PC-9 (cell line): ENCODE data around the gene METTL5. TPM values are rescaled to one million over a fixed set of nuclear protein-coding genes. Genes with fewer than 3 reads are reported as not detected.

Experiments used
- BruUV-seq: library from RNA; stranded (reverse); fragments of 400-500 nt; replicated peaks from 2 replicates; lab custom pipeline; 2021; lab: Mats Ljungman, UMichigan
- CTCF ChIA-PET: fragments of 300-600 bp; sonication (Branson Sonifier 250); formaldehyde crosslinking; loops from one replicate; lab custom pipeline; 2022; ENCODE audit warnings: antibody characterized with exemption; lab: Charles Lee
- POLR2A ChIA-PET: fragments of 300-600 bp; sonication (Branson Sonifier 250); formaldehyde crosslinking; loops from one replicate; lab custom pipeline; 2022; ENCODE audit warnings: antibody characterized with exemption; ENCODE audit not compliant: unreplicated experiment; lab: Charles Lee
- DNase-seq, 2 experiments: peaks; one replicate each; pipeline versions ENCODE4 v3.0.0 to v3.0.0-alpha.2; 2015 to 2022; ENCODE audit warnings: mixed read lengths in 1 of 2
- H2AFZ ChIP-seq: fragments of 200-600 bp; sonication (generic); 2 replicates; pipeline ENCODE4 v1.8.1; 2017; ENCODE audit warnings: antibody characterized with exemption
- H3F3A ChIP-seq: fragments of 200-600 bp; sonication (generic); 2 replicates; pipeline ENCODE4 v1.8.1; 2017; ENCODE audit warnings: antibody characterized with exemption, mild to moderate bottlenecking, low read depth; ENCODE audit not compliant: insufficient read depth
- H3K27ac ChIP-seq: fragments of 200-600 bp; sonication (generic); 2 replicates; pipeline ENCODE4 v1.6.1; 2016; ENCODE audit warnings: mixed run types
- H3K27me3 ChIP-seq: fragments of 200-600 bp; sonication (generic); 2 replicates; pipeline ENCODE4 v1.6.1; 2016; ENCODE audit warnings: low read depth, mixed run types; ENCODE audit not compliant: insufficient read depth
- H3K36me3 ChIP-seq: fragments of 200-600 bp; sonication (generic); 2 replicates; pipeline ENCODE4 v1.6.1; 2016; ENCODE audit warnings: low read depth, mixed run types
- H3K4me1 ChIP-seq: fragments of 200-600 bp; sonication (generic); replicated peaks from 2 replicates; pipeline ENCODE4 v1.6.1; 2016; ENCODE audit warnings: mixed run types; ENCODE audit not compliant: insufficient read depth
- H3K4me2 ChIP-seq: fragments of 200-600 bp; sonication (generic); 2 replicates; pipeline ENCODE4 v1.6.1; 2017; ENCODE audit warnings: mixed run types
- H3K4me3 ChIP-seq: fragments of 200-600 bp; sonication (generic); 2 replicates; pipeline ENCODE4 v1.6.1; 2016; ENCODE audit warnings: mixed run types
- H3K79me2 ChIP-seq: fragments of 200-600 bp; sonication (generic); 2 replicates; pipeline ENCODE4 v1.6.1; 2017; ENCODE audit warnings: low read depth, mixed run types
- H3K9me2 ChIP-seq: fragments of 200-600 bp; sonication (generic); 2 replicates; pipeline ENCODE4 v1.8.1; 2017; ENCODE audit warnings: mild to moderate bottlenecking; ENCODE audit not compliant: insufficient read depth
- H3K9me3 ChIP-seq: fragments of 200-600 bp; sonication (generic); 2 replicates; pipeline ENCODE4 v1.8.1; 2016; ENCODE audit warnings: low read depth; ENCODE audit not compliant: insufficient read depth
- H4K20me1 ChIP-seq: fragments of 200-600 bp; sonication (generic); 2 replicates; pipeline ENCODE4 v1.8.1; 2017; ENCODE audit not compliant: insufficient read depth
- EZH2 ChIP-seq: fragments of 200-600 bp; sonication (generic); IDR thresholded peaks from 2 replicates; pipeline ENCODE4 v1.8.0; 2017; ENCODE audit warnings: antibody characterized with exemption, low read depth
- intact Hi-C: fragments of 100-400 bp; cut with micrococcal nuclease; formaldehyde crosslinking; loops from one replicate; pipeline ENCODE4 v1.10.0; 2022; ENCODE audit not compliant: unreplicated experiment
- total RNA-seq: library from RNA; stranded (reverse); gene quantifications from 2 replicates; pipeline ENCODE4 v1.2.3, GENCODE V29; 2021
- TF ChIP-seq, protein P1 (sequence below): fragments of 200-600 bp; sonication (generic); conservative IDR thresholded peaks from 2 replicates; pipeline ENCODE4 v1.6.1; 2017; ENCODE audit warnings: mixed run types, antibody characterized with exemption, mild to moderate bottlenecking, moderate library complexity

METTL5 gene
- total RNA-seq, 1 experiment from 2014 or later = 51.1 TPM

DNA sequence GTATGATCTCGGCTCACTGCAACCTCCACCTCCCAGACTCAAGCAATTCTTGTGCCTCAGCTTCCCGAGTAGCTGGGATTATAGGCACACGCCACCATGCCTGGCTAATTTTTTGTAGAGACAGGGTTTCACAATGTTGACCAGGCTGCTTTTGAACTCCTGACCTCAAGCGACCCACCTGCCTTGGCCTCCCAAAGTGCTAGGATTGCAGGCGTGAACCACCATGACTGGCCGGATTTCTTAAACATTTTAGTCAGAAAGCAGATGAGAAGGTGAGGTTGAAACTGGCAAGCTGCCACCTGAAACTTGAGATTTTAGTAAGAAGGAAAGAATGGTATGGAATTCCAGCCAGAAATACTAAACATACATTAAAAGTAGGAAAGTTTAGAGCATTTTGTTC, 59.2 kb downstream of the METTL5 start:
- intact Hi-C loops = no loop called here
- POLR2A ChIA-PET = no interaction called here
- H2AFZ ChIP-seq = no peak overlapping the region
- BruUV-seq = no TSS peak
- no peak for TF ChIP-seq EZH2
- TF ChIP-seq, protein P1, sequence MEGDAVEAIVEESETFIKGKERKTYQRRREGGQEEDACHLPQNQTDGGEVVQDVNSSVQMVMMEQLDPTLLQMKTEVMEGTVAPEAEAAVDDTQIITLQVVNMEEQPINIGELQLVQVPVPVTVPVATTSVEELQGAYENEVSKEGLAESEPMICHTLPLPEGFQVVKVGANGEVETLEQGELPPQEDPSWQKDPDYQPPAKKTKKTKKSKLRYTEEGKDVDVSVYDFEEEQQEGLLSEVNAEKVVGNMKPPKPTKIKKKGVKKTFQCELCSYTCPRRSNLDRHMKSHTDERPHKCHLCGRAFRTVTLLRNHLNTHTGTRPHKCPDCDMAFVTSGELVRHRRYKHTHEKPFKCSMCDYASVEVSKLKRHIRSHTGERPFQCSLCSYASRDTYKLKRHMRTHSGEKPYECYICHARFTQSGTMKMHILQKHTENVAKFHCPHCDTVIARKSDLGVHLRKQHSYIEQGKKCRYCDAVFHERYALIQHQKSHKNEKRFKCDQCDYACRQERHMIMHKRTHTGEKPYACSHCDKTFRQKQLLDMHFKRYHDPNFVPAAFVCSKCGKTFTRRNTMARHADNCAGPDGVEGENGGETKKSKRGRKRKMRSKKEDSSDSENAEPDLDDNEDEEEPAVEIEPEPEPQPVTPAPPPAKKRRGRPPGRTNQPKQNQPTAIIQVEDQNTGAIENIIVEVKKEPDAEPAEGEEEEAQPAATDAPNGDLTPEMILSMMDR = no peak
- H3K79me2 ChIP-seq = no peaks in the 10 kb centered on the region
- peak; percentile 5 to 38 for DNase-seq
- CTCF ChIA-PET = interaction anchor here (0.7 kb wide), 1 partner anchor 61 kb away, joined by 4 read pairs; no protein-coding TSS in a partner anchor
- H3K36me3 ChIP-seq = no peaks in the 10 kb centered on the region
- no peaks in the 10 kb centered on the region for H3F3A ChIP-seq
- H3K9me2 ChIP-seq = no peaks in the 10 kb centered on the region
- no peaks in the 10 kb centered on the region for H3K4me1 ChIP-seq
- no peaks in the 10 kb centered on the region for H3K27me3 ChIP-seq
- no peak overlapping the region for H3K27ac ChIP-seq
- H3K4me2 ChIP-seq = no peak overlapping the region
- no peaks in the 10 kb centered on the region for H3K9me3 ChIP-seq
- H4K20me1 ChIP-seq = no peaks in the 10 kb centered on the region
- no peak overlapping the region for H3K4me3 ChIP-seq

DNA sequence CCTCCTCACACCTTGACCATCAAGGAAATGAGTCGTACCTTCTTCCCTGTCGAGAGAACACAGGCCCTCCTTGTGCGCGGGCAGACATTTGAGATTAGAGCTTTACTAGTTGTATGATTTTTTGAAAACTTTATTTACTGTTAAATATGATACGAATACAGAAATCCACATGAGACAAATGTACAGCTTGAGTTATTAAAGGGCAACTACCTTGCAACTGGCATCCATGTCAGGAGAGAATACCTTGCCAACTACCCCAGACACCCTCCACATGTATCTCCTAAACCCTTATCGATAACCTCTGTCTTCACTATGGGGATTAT, 62.8 kb downstream of the METTL5 start:
- Histone ChIP-seq H3K79me2 (no peaks in the 10 kb centered on the region), H3K36me3 (no peaks in the 10 kb centered on the region), H3K4me3 (no peak overlapping the region), H3K27me3 (no peaks in the 10 kb centered on the region), H3K9me2 (no peaks in the 10 kb centered on the region), H2AFZ (no peak overlapping the region), H4K20me1 (no peaks in the 10 kb centered on the region), H3F3A (no peaks in the 10 kb centered on the region), H3K4me1 (no peaks in the 10 kb centered on the region), H3K4me2 (no peak overlapping the region), H3K27ac (no peak overlapping the region), H3K9me3 (no peaks in the 10 kb centered on the region)
- DNase-seq = no peak
- no TSS peak for BruUV-seq
- TF ChIP-seq, protein P1 = no peak
- no peak for TF ChIP-seq EZH2
- ChIA-PET CTCF (no interaction called here), POLR2A (interaction anchor here (0.7 kb wide), 1 partner anchor 99 kb away, joined by 3 read pairs; no protein-coding TSS in a partner anchor)
- intact Hi-C loops = no loop called here

Other genes starting within 250 kb of the METTL5 start
- 28.4 and 34.0 TPM in 2 replicates for gene PPIG, start 240.6 kb downstream of the METTL5 start, total RNA-seq
- gene CFAP210, start 130.5 kb downstream of the METTL5 start, total RNA-seq = 0.96 TPM in 1 of 2 replicates, not detected in the other
- 5.3 and 5.9 TPM in 2 replicates for gene PHOSPHO2, start 130.4 kb downstream of the METTL5 start, total RNA-seq
- gene KLHL23, start 91.1 kb downstream of the METTL5 start, total RNA-seq = 6.0 and 7.5 TPM in 2 replicates
- 53.8 and 71.3 TPM in 2 replicates for gene SSB, start 26.0 kb downstream of the METTL5 start, total RNA-seq
- 10.9 and 21.9 TPM in 2 replicates for gene UBR3, start 2.5 kb upstream of the METTL5 start, total RNA-seq